Stimulated activated CD4-positive, alpha-beta T cell treated with anti-CD3 and anti-CD28 coated beads, TNF-alpha, amount 100 ng/mL, for 48 hours (primary cell): ENCODE data around the gene VCAN.

Source experiments
- DNase-seq, 3 donors: peaks; one replicate each; pipeline ENCODE4 v3.0.0-alpha.2; 2020; ENCODE audit warnings: low read depth in 3 of 3

VCAN gene

GRCh38 chr5:83564069-83564749 lies 92.7 kb downstream of the VCAN start:
- DNase-seq = no peak

DNA sequence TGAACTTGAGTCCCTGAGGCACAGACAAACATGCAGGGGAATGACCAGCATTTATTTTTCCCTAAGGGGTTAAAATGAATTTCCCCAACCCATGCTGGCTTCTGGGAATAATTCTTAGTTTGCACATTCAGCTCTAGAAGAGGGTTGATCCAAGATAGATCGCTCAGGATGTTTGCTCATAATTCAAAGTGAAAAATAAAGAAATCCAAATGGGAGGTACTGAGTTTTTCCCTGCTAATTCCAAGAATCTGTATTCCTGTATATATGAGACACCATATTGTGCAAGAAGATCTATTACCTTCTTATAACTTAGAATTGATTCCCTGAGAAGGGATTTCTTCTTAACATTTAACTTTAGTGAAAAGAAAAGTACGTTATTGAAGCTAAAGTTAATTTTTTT lies 96.2 kb downstream of the VCAN start:
- DNase-seq = no peak

DNA sequence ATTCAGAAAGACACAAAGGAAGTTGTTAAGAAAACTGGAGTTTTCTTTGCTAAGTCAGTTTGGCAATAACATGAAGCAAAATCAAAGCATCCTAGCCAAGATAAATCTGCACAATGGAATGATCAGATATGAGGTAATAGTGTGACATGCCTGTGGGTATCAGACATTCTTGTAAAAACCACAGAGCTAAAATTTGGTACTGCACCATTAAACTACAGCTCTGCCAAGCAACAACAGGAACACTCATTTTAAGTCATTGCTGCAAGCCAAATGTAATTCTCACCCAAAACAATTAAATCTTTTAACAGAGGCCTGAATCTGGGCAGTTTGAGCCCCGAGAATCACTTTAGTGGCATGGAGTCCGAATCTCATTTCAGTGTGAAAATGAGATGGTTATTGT lies 96.6 kb downstream of the VCAN start:
- no peak for DNase-seq

DNA sequence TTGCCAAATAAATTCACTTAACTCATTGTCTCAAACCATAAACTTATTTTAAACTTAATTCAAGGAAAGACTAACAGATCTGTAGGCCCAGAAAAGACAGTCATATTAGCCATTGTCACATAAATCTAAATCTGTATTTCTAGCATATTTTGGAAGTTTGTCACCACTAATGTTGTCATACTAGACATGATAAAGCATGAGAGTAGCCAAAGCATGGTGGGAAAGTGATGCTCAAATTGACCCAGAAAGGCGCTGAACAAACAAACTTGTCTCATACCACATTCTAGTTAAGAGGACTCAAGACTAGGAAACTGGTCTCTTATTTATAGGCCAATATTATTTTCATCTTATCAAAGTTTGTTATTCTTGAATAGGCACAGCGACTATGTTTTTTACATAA lies 99.4 kb downstream of the VCAN start:
- no peak for DNase-seq

- no peak for DNase-seq
Measured at GRCh38 chr5:83572271-83572670, 100.7 kb downstream of the VCAN start.

DNA sequence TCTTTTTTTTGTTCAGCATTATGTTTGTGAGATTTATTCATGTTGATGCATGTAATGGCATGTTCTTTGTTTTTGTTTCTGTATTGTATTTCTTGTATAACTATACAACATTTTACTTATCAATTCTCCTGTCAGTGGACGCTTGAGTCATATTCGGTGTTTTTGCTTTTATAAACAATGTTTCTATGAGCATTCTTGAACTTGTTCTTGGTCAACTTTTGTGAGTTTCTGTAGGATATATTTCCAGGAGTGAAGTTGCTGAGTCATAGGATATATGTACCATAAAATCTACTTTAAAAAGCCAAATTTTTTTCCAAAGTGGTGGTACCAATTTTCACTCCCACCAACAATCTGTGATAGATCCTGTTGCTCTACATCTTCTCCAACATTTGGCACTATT lies 104.8 kb downstream of the VCAN start:
- no peak for DNase-seq

DNA sequence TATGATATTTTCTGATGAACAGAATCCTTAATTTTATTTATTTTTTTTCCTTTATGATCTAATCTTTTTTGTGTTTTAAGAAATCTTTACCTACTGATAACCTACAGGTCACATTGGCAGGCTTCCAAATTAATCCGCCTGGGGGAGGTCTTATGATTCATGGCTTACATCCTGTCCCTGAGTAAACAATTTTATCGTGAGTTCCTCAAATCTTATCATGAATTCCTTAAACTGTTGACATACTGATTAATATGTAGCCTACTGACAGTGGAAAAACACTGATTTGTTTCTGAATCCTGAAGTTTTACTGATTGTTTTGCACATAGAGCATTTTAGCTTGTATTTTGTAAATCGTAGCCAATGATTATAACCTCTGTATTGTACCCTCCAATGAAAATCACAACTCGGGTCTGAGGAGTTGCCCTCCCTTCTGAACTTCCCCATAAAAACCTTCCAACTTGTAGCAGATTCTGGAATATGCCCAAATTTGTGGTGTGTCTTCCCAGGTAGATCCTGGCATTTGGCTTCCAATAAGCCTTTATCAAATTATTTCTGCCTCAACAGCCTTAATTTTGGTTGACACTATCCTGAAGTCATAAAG lies 105.6 kb downstream of the VCAN start:
- no peak for DNase-seq

- no peak for DNase-seq
Measured at GRCh38 chr5:83583859-83584258, 112.3 kb downstream of the VCAN start.

- DNase-seq = no peak
Measured at GRCh38 chr5:83586874-83587776, 115.6 kb downstream of the VCAN start.

- DNase-seq = no peak
Measured at GRCh38 chr5:83589786-83590185, 118.2 kb downstream of the VCAN start.

- no peak for DNase-seq
Measured at GRCh38 chr5:83590966-83591365, 119.4 kb downstream of the VCAN start.

DNA sequence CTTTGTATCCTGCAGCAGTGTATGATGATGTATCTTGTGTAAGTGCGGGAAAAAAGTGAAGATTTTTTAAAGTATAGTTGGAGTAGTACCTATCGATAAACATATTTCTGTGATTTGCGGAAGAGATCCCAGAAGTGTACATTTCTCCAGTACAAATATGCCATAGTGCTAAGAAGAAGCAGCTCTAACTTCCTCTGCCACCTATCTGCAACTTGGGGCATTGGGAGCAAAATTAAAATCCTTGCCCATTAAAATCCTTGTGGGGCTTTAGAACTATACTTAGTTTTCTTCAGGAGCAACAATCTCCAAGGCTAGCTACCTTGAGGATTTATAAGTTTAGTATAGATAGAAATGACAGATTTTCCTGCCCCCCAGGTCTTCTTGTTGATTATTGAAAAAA lies 123.7 kb downstream of the VCAN start:
- DNase-seq = no peak

DNA sequence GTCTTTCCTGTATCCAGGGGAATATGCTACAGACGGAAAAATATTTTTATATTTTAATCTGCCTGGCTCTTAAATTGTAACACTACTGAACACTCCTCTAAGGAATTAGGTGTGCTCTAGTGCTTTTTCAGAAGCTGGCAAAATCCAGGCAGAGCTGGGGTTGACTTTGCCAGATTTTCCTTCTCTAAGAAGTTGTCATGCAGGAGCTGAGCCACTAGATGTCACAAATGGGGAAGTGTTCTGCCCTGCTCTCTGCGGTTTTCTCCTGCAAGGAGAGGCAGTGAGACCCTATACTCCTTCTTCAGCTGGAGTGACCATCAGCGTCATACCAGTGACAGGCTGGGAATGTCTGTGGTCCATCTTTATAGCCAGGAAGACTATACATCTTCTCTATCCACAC lies 136.6 kb downstream of the VCAN start:
- no peak for DNase-seq

- DNase-seq = no peak
Measured at GRCh38 chr5:83614841-83615240, 143.3 kb downstream of the VCAN start.

DNA sequence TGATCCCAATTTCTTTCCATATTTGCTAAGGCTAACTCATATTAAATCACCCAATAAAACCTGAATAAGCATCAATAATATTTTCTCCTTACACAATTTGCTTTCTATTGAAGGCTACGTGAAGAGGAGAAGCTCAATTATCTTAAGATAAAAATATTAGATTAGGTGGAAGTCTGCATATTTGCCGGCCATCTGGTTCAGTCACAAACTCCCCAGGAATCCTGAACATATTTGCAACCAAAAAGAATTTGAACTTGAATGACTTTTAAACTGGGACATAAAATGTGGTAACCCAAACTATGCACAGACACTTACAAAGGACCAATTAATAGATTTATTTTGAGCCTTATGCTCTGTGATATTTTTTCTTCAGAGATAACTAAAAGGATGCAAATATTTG lies 156.8 kb downstream of the VCAN start:
- no peak for DNase-seq
